Right atrium auricular region (tissue), 2 donors: ENCODE measurements around the gene COMTD1. TPM values are rescaled to one million over a fixed set of nuclear protein-coding genes. Genes with fewer than 3 reads are reported as not detected.

ENCODE experiments used
- DNase-seq: peaks from one replicate; pipeline ENCODE4 v3.0.0-alpha.2; 2019; ENCODE audit warnings: low spot score
- H3K27ac ChIP-seq, 2 donors: fragments of 200-600 bp; sonication (generic); 1 replicate in 1 of 2; 2 replicates in 1 of 2; pipeline ENCODE4 v1.5.1; 2016 to 2019
- H3K27me3 ChIP-seq, 2 donors: fragments of 200-600 bp; sonication (generic); one replicate each; pipeline versions ENCODE4 v1.5.1 to v1.6.0; 2017 to 2019
- H3K36me3 ChIP-seq: fragments of 200-600 bp; sonication (generic); one replicate; pipeline ENCODE4 v1.5.1; 2016
- H3K4me1 ChIP-seq, 2 donors: fragments of 200-600 bp; sonication (generic); one replicate each; pipeline versions ENCODE4 v1.5.1 to v1.6.0; 2017 to 2019
- H3K4me3 ChIP-seq, 2 donors: fragments of 200-600 bp; sonication (generic); 1 replicate in 1 of 2; 2 replicates in 1 of 2; pipeline ENCODE4 v1.5.1; 2017 to 2019; ENCODE audit warnings: mild to moderate bottlenecking in 1 of 2, moderate library complexity in 1 of 2
- H3K9me3 ChIP-seq, 2 donors: fragments of 200-600 bp; sonication (generic); one replicate each; pipeline ENCODE4 v1.5.1; 2019
- CTCF ChIP-seq, 2 donors: fragments of 200-600 bp; sonication (generic); IDR thresholded peaks; one replicate each; pipeline ENCODE4 v1.5.1; 2019; ENCODE audit warnings: antibody characterized with exemption in 2 of 2
- total RNA-seq, 2 donors: library from RNA; depleted of rRNA; stranded (reverse); fragments of >200 nt; gene quantifications; one replicate each; pipeline ENCODE4 v1.1.0, GENCODE V29; 2016

The COMTD1 gene
- total RNA-seq, 2 donors from 2014 or later: 44.1 to 52.4 TPM

GRCh38 chr10:75263806-75264205 is 28.0 kb upstream of the COMTD1 start:
- no peak for TF ChIP-seq CTCF (IDR thresholded peaks at IDR 0.05)
- no peaks in the 10 kb centered on the region for H3K9me3 ChIP-seq
- no peaks in the 10 kb centered on the region for H3K36me3 ChIP-seq
- no peak overlapping the region for H3K4me3 ChIP-seq
- DNase-seq: no peak
- H3K4me1 ChIP-seq: no peaks in the 10 kb centered on the region
- no peaks in the 10 kb centered on the region for H3K27me3 ChIP-seq
- no peak overlapping the region for H3K27ac ChIP-seq

- H3K4me1 ChIP-seq: no peaks in the 10 kb centered on the region
- no peak for TF ChIP-seq CTCF (IDR thresholded peaks at IDR 0.05)
- H3K27ac ChIP-seq: no peak overlapping the region
- DNase-seq: no peak
- no peaks in the 10 kb centered on the region for H3K27me3 ChIP-seq
- no peaks in the 10 kb centered on the region for H3K36me3 ChIP-seq
- H3K4me3 ChIP-seq: no peak overlapping the region
- H3K9me3 ChIP-seq: no peaks in the 10 kb centered on the region
Measured at GRCh38 chr10:75261813-75262705, 26.3 kb upstream of the COMTD1 start.

- no peak for DNase-seq
- H3K36me3 ChIP-seq: no peaks in the 10 kb centered on the region
- no peaks in the 10 kb centered on the region for H3K27me3 ChIP-seq
- no peak for TF ChIP-seq CTCF (IDR thresholded peaks at IDR 0.05)
- H3K9me3 ChIP-seq: no peaks in the 10 kb centered on the region
- no peak overlapping the region for H3K27ac ChIP-seq
- H3K4me1 ChIP-seq: no peaks in the 10 kb centered on the region
- no peak overlapping the region for H3K4me3 ChIP-seq
Measured at GRCh38 chr10:75260990-75261389, 25.2 kb upstream of the COMTD1 start.

- no peak for TF ChIP-seq CTCF (IDR thresholded peaks at IDR 0.05)
- H3K9me3 ChIP-seq: peaks cover 10 to 28% of the 10 kb centered on the region in 2 donors
Measured at GRCh38 chr10:75254739-75255138, 19.0 kb upstream of the COMTD1 start.

GRCh38 chr10:75253281-75254220 is 17.8 kb upstream of the COMTD1 start:
- no peak overlapping the region for H3K4me3 ChIP-seq
- H3K36me3 ChIP-seq: no peaks in the 10 kb centered on the region
- no peak for TF ChIP-seq CTCF (IDR thresholded peaks at IDR 0.05)
- no peaks in the 10 kb centered on the region for H3K4me1 ChIP-seq
- DNase-seq: no peak
- H3K27ac ChIP-seq: no peak overlapping the region
- peaks cover 10 to 28% of the 10 kb centered on the region in 2 donors for H3K9me3 ChIP-seq
- no peaks in the 10 kb centered on the region for H3K27me3 ChIP-seq

More at GRCh38 chr10:75254739-75255138, 19.0 kb upstream of the COMTD1 start:
- no peaks in the 10 kb centered on the region for H3K4me1 ChIP-seq
- no peaks in the 10 kb centered on the region for H3K27me3 ChIP-seq
- no peak for DNase-seq
- H3K36me3 ChIP-seq: no peaks in the 10 kb centered on the region
- no peak overlapping the region for H3K4me3 ChIP-seq
- H3K27ac ChIP-seq: no peak overlapping the region
